ENCODE results near the gene ERBB3.
"Not testable (repeated sequence)": the region's sequence is repeated elsewhere in the genome, so short reads cannot be mapped to it uniquely, and the experiment has no call there.

The ERBB3 gene

GRCh38 chr12:56079723-56080555 is at the start of gene ERBB3:
ERBB3 (plus strand) TSS chr12:56080165; CDS start chr12:56080301, 136 bp downstream.
- DNase-seq (ENCODE audit: low read depth) = peak; percentile 36

DNA sequence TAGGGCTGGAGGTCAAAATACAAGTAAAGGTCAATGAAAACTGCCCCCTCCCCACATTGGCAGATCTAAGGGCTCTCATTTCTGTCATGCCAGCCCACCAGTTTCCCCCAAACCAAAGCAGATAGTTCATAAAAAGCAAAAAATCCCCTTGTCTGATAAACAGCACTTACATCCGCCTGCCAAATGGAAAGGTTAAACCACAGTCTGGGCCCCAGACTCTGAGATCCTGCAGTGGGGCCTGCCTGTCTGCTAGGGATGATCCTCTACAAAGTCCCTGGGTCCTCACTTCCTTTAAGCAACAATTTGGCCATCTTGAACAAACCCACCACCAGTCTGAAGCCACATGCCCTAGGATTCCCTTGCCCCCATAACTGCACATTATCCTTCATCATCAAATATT is 48.0 kb upstream of the ERBB3 start:
- DNase-seq (ENCODE audit: low read depth) = no peak

DNA sequence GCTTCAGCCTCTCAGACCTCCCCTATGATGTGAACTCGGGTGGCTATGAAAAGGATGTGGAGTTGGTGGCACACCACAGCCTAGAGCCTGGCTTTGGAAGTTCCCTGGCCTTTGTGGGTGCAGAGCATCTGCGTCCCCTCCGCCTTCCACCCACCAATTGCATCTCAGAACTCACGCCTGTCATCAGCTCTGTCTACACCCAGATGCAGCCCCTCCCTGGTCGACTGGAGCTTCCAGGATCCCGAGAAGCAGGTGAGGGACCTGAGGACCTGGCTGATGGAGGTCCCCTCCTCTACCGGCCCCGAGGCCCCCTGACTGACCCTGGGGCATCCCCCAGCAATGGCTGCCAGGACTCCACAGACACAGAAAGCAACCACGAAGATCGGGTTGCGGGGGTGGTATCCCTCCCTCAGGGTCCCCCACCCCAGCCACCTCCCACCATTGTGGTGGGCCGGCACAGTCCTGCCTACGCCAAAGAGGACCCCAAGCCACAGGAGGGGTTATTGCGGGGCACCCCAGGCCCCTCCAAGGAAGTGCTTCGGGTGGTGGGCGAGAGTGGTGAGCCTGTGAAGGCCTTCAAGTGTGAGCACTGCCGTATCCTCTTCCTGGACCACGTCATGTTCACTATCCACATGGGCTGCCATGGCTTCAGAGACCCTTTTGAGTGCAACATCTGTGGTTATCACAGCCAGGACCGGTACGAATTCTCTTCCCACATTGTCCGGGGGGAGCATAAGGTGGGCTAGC is 45.2 kb upstream of the ERBB3 start:
- DNase-seq (ENCODE audit: low read depth) = no peak

GRCh38 chr12:56037161-56037560 is 42.8 kb upstream of the ERBB3 start:
- DNase-seq (ENCODE audit: low read depth) = no peak

DNA sequence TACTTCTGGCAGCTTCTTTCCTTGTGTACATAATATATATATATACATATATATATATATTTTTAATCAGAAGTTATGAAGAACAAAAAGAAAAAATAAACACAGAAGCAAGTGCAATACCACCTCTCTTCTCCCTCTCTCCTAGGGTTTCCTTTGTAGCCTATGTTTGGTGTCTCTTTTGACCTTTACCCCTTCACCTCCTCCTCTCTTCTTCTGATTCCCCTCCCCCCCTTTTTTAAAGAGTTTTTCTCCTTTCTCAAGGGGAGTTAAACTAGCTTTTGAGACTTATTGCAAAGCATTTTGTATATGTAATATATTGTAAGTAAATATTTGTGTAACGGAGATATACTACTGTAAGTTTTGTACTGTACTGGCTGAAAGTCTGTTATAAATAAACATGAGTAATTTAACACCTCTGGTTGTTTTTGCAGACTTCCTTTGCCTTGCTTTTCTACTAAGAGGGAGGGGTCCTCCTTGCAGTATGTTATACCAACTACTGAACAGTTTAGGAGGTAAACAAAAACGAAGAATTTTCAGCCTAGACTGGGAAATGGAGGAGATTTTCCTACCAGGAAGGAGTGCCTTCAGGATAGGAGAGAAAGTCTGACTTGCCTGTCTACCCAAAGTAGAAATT is 41.8 kb upstream of the ERBB3 start:
- DNase-seq (ENCODE audit: low read depth) = no peak

- DNase-seq (ENCODE audit: low read depth) = no peak
These were observed 39.8 kb upstream of the ERBB3 start for GRCh38 chr12:56040151-56040550.

- DNase-seq (ENCODE audit: low read depth) = no peak
These were observed 38.9 kb upstream of the ERBB3 start for GRCh38 chr12:56040963-56041551.

- peak; percentile 80 for DNase-seq (ENCODE audit: low read depth)
These were observed 38.2 kb upstream of the ERBB3 start, which contains the start of gene RPS26 for GRCh38 chr12:56041552-56042429. RPS26 (plus strand) TSS chr12:56041918; CDS start chr12:56042167, 249 bp downstream.

GRCh38 chr12:56042430-56042813 is 37.5 kb upstream of the ERBB3 start:
- DNase-seq (ENCODE audit: low read depth) = not testable (repeated sequence)

GRCh38 chr12:56042843-56043242 is 37.1 kb upstream of the ERBB3 start:
- no peak for DNase-seq (ENCODE audit: low read depth)

DNA sequence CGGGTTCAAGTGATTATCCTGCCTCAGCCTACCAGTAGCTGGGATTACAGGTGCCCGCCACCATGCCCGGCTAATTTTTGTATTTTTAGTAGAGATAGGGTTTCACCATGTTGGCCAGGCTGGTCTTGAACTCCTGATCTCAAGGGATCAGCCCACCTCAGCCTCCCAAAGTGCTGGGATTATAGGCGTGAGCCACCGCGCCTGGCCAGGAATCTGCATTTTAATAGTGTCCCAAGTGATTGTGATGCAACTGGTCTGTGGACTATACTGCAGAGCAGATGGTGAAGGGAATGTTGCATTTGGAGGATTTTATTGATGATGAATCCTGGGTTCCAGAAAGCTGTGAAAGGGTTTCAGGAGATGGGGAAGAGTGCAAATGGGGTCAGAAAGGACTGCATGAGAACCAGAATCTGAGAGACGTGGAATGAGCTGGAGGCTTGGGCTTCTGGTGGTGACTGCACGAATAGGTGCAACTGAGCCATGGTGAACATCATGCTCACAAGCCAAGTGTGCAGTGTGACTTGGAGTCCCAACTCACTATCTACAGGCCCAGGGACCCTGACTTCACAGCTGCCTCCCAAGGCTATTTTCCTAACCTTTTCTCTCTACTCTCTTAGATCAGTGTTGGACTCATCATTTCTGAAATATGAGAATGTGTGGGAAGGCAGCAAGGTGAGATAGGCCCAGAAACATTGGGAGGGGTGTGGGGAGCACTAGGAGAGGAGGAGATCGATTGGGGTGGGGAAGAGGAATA is 33.8 kb upstream of the ERBB3 start:
- DNase-seq (ENCODE audit: low read depth) = no peak

DNA sequence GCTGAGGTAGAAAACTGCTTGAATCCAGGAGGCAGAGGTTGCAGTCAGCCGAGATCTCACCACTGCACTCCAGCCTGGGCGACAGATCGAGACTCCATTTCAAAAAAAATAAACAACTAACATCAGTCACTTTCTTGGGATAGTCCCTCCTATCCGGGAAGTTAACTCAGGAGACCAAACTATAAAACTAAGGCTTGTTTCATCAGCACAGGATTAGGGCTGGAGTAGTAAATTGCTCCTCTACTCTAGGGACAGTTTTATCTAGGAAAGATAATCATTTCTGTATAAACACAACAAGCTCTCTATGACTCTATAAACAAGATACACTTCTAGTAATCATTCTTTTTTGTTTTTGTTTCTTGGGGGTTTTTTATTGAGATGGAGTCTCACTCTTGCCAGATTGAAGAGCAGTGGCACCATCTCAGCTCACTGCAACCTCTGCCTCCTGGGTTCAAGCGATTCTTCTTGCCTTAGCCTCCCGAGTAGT is 26.5 kb upstream of the ERBB3 start:
- DNase-seq (ENCODE audit: low read depth) = no peak

GRCh38 chr12:56059964-56060363 is 20.0 kb upstream of the ERBB3 start:
- DNase-seq (ENCODE audit: low read depth) = not testable (repeated sequence)

DNA sequence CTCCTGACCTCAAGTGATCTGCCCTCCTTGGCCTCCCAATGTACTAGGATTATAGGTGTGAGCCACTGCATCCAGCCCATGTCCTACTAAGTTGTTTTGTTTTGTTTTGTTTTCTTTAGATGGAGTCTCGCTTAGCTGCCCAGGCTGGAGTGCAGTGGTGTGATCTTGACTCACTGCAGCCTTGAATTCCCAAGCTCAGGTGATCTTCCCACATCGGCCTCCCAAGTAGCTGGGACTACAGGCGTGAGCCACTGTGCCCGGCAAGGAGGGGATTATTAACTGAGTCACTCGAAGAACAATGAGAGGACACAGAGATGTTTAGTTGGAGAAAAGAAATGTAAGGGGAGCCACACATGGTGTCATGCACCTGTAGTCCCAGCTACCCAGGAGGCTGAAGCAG is 18.0 kb upstream of the ERBB3 start:
- DNase-seq (ENCODE audit: low read depth) = no peak

DNA sequence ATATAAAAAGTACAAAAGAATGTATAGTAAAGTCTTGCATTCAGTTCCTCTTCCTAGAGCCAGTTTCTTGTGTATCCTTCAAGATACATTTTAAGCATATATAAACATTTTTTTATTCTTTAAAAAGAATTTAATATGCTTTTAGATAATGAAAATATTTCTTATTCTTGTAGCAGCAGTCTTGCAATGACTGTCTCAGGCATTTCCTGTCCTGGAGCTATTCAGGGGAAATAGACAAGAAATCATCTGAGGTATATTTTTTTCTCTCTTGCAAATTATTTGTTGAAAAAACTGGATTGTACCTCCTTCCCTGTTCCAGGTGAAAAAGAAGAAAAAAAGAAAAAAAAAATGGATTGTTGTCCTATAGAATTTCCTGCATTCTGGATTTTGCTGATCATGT is 17.0 kb upstream of the ERBB3 start:
- DNase-seq (ENCODE audit: low read depth) = no peak

DNA sequence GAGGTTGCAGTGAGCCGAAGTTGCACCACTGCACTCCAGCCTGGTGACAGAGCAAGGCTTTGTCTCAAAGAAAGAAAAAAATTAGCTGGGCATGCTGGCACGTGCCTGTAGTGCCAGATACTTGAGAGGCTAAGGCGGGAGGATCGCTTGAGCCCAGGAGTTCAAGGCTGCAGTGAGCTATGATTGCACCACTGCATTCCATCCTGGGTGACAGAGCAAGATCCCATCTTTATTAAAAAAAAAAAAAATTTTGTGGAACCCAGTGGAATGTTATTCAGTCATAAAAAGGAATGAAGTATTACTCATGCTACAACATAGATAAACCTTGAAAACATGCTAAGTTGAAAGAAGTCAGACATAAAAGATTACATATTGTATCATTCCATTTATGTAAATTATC is 8.3 kb upstream of the ERBB3 start:
- no peak for DNase-seq (ENCODE audit: low read depth)

DNA sequence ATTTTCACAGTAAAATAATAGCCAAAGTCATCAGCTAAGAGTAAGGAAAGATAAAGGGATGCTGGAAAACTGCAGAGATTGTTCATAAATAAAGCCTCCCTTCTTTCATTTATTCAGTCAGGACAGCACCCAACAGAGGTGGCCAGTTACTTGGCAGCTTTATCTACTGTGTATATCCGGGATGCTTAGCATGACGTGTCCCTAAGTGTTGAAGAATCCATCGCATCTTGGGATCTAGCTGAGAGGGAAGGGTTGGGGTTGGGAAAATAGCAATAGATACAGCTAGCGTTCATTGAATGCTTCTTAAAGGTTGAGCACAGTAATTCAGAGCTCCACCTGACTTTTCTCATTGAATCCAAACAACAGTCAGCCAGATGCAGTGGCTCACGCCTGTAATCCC is 5.6 kb upstream of the ERBB3 start:
- no peak for DNase-seq (ENCODE audit: low read depth)

DNA sequence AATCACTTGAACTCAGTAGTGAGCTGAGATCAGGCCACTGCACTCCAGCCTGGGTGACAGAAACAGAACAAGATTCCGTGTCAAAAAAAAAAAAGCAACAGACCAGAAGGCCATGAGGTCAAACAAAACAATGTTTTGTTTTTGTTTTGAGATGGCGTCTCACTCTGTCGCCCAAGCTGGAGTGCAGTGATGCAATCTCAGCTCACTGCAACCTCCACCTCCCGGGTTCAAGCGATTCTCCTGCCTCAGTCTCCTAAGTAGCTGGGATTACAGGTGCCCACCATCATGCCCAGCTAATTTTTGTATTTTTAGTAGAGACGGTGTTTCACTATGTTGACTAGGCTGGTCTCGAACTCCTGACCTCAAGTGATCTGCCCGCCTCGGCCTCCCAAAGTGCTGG is 2.0 kb upstream of the ERBB3 start:
- not testable (repeated sequence) for DNase-seq (ENCODE audit: low read depth)

DNA sequence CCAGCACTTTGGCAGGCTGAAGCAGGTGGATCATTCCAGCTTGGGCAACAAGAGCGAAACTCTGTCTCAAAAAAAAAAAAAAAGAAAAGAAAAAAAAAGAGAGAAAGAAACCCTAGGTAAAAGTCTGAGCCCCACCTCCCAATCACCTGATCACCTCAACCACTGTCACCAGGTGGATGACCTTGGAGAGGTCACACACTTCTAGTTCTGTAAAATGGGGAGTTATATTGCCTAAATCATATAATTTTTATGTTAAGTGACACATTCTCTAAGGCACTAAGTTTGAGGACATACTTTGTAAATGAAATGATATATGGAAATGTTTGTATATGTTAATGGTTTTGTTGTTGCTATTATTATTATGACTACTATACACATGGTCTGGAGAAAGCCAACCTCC is 1.5 kb upstream of the ERBB3 start:
- DNase-seq (ENCODE audit: low read depth) = no peak

- DNase-seq (ENCODE audit: low read depth) = peak; percentile 18
These were observed 838 bp upstream of the ERBB3 start for GRCh38 chr12:56078931-56079722.

Measured in stimulated activated CD8-positive, alpha-beta memory T cell treated with anti-CD3 and anti-CD28 coated beads, Interleukin-15, amount 100 ng/mL, for 1 hour (primary cell).